Loucy (cell line): ENCODE data around the gene RPS27L.
A peak's percentile ranks its signal among the peaks of the same experiment; 100 is the strongest.

Experiments
- H2AFZ ChIP-seq: fragments of 200-600 bp; sonication (generic); 2 replicates; pipeline ENCODE4 v1.6.0; 2016; ENCODE audit warnings: antibody characterized with exemption, mild to moderate bottlenecking, low read length, moderate library complexity
- H3F3A ChIP-seq: fragments of 200-600 bp; 2 replicates; pipeline ENCODE4 v1.6.0; 2016; ENCODE audit warnings: antibody characterized with exemption, low read depth, mild to moderate bottlenecking
- H3K27me3 ChIP-seq: fragments of 200-600 bp; sonication (generic); 2 replicates; pipeline ENCODE4 v1.6.1; 2014; ENCODE audit warnings: low read length, mild to moderate bottlenecking; ENCODE audit not compliant: insufficient read depth, poor library complexity, severe bottlenecking
- H3K36me3 ChIP-seq: fragments of 200-600 bp; sonication (generic); 2 replicates; pipeline ENCODE4 v1.6.1; 2016; ENCODE audit warnings: low read length; ENCODE audit not compliant: insufficient read depth
- H3K4me1 ChIP-seq: fragments of 200-600 bp; sonication (generic); 2 replicates; pipeline ENCODE4 v1.5.1; 2014; ENCODE audit warnings: low read length, mild to moderate bottlenecking; ENCODE audit not compliant: insufficient read depth, poor library complexity, severe bottlenecking
- H3K4me2 ChIP-seq: fragments of 200-600 bp; sonication (generic); 2 replicates; pipeline ENCODE4 v1.6.0; 2014; ENCODE audit warnings: antibody characterized with exemption, low read length, low read depth, mild to moderate bottlenecking; ENCODE audit not compliant: poor library complexity, severe bottlenecking
- H3K4me3 ChIP-seq: fragments of 200-600 bp; sonication (generic); 2 replicates; pipeline ENCODE4 v1.5.1; 2014; ENCODE audit warnings: low read length, mild to moderate bottlenecking, mixed read lengths; ENCODE audit not compliant: poor library complexity, severe bottlenecking
- H3K79me2 ChIP-seq: fragments of 200-600 bp; sonication (generic); 2 replicates; pipeline ENCODE4 v1.6.1; 2014; ENCODE audit warnings: low read length; ENCODE audit not compliant: insufficient read depth
- H3K9ac ChIP-seq: fragments of 200-600 bp; sonication (generic); 2 replicates; pipeline ENCODE4 v1.6.0; 2014; ENCODE audit warnings: mild to moderate bottlenecking, low read depth, low read length, moderate library complexity; ENCODE audit not compliant: poor library complexity, severe bottlenecking
- H3K9me2 ChIP-seq: fragments of 200-600 bp; sonication (generic); replicated peaks from 2 replicates; pipeline ENCODE4 v1.6.1; 2016; ENCODE audit warnings: low read depth, low read length, mixed read lengths
- H3K9me3 ChIP-seq: fragments of 200-600 bp; sonication (generic); 2 replicates; pipeline ENCODE4 v1.6.1; 2014; ENCODE audit warnings: mild to moderate bottlenecking, antibody characterized with exemption, low read length, low read depth; ENCODE audit not compliant: insufficient read depth
- H4K20me1 ChIP-seq: fragments of 200-600 bp; sonication (generic); 2 replicates; pipeline ENCODE4 v1.6.0; 2014; ENCODE audit warnings: antibody characterized with exemption, low read length, mild to moderate bottlenecking; ENCODE audit not compliant: insufficient read depth, poor library complexity, severe bottlenecking
- CTCF ChIP-seq: fragments of 200-600 bp; sonication (generic); conservative IDR thresholded peaks from 2 replicates; pipeline ENCODE4 v1.5.1; 2014; ENCODE audit warnings: mild to moderate bottlenecking, antibody characterized with exemption, low read length
- EZH2phosphoT487 ChIP-seq: fragments of 200-600 bp; IDR thresholded peaks from 2 replicates; pipeline ENCODE4 v1.6.1; 2018; ENCODE audit warnings: antibody characterized with exemption, mild to moderate bottlenecking, moderate library complexity, borderline replicate concordance

RPS27L gene

DNA sequence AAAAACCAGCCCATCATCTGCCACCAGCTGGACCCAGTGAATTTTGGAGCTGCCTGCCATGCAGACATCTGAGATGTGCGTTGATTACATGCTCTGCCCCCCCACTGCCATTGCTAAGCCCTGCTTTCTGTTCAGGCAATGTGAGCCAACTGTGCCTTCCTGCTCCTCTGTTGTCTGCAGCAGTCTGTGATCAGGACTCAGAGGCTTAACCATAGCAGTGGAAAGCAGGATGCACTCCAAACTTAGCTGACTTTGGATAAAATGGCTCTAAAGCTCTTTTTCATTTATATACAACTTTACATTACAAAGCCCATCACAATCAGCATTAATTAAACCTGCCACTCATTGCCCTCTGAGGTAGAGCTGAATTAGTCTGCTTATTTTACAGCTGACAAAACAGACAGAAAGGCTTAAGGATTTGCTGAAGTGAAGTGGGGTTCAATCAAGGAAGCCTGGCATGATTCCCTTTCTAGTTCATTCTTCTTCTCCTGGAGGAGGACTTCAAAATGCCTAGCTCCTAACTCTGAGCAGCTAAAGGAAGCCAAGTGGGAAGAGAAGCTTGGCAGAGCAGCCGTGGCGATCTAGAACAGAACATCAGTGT is 15.7 kb upstream of the RPS27L start:
- Histone ChIP-seq H3F3A (no peaks in the 10 kb centered on the region), H3K4me1 (no peaks in the 10 kb centered on the region), H4K20me1 (no peaks in the 10 kb centered on the region), H3K9me2 (no peaks in the 10 kb centered on the region), H3K27me3 (no peaks in the 10 kb centered on the region), H3K36me3 (no peaks in the 10 kb centered on the region), H3K9me3 (no peaks in the 10 kb centered on the region), H3K79me2 (no peaks in the 10 kb centered on the region), H3K4me3 (no peak overlapping the region), H3K4me2 (no peak overlapping the region), H3K9ac (no peak overlapping the region), H2AFZ (no peak overlapping the region)
- no peak for TF ChIP-seq CTCF
- TF ChIP-seq EZH2phosphoT487 = no peak

DNA sequence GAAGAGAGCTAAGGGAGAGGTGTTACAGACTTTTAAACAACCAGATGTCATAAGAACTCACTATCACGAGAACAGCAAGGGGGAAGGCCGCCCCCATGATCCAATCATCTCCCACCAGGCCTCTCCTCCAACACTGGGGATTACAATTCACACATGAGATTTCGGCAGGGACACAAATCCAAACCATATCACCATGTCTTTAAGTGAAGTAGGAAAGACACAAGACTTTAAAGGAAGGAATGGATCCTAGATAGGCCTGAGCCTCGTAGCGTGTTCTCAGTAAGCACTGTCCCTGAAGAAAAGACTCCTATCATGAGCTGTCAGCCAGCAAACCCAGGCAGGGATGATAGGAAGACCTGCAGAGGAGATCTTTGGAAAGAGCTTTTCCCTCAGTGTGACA is 15.1 kb upstream of the RPS27L start:
- Histone ChIP-seq H3K36me3 (no peaks in the 10 kb centered on the region), H2AFZ (no peak overlapping the region), H3K79me2 (no peaks in the 10 kb centered on the region), H3K4me2 (no peak overlapping the region), H3F3A (no peaks in the 10 kb centered on the region), H3K4me1 (no peaks in the 10 kb centered on the region), H4K20me1 (no peaks in the 10 kb centered on the region), H3K4me3 (no peak overlapping the region), H3K9ac (no peak overlapping the region), H3K9me2 (no peaks in the 10 kb centered on the region), H3K9me3 (no peaks in the 10 kb centered on the region), H3K27me3 (no peaks in the 10 kb centered on the region)
- no peak for TF ChIP-seq CTCF
- no peak for TF ChIP-seq EZH2phosphoT487

GRCh38 chr15:63169788-63170187 is 12.5 kb upstream of the RPS27L start:
- Histone ChIP-seq H3K36me3 (no peaks in the 10 kb centered on the region), H3K9me3 (no peaks in the 10 kb centered on the region), H3K79me2 (no peaks in the 10 kb centered on the region), H3K27me3 (no peaks in the 10 kb centered on the region), H3K9me2 (no peaks in the 10 kb centered on the region), H4K20me1 (no peaks in the 10 kb centered on the region), H3F3A (no peaks in the 10 kb centered on the region), H3K9ac (no peak overlapping the region), H3K4me1 (peaks cover 6% of the 10 kb centered on the region), H3K4me2 (no peak overlapping the region), H2AFZ (peak overlapping the region; percentile 32; the same call in 1 of the 2 replicates), H3K4me3 (no peak overlapping the region)
- TF ChIP-seq EZH2phosphoT487 (no peak), CTCF (no peak)
